Measurements from ENCODE around the gene CYP27A1.

Gene CYP27A1

GRCh38 chr2:218792433-218792832 is 10.5 kb downstream of the CYP27A1 start:
- no peak for DNase-seq (ENCODE audit: extremely low spot score)
- ChIA-PET POLR2A (no interaction called here), CTCF (no interaction called here)
- TF ChIP-seq CTCF (IDR thresholded peaks at IDR 0.05; ENCODE audit: control extremely low read depth, extremely low read depth, low read depth, missing control alignments): no peak

GRCh38 chr2:218796691-218797090 is 14.7 kb downstream of the CYP27A1 start:
- POLR2A ChIA-PET: no interaction called here
- CTCF ChIA-PET: interaction anchor here (1.0 to 1.3 kb wide), 2 partner anchors 21 to 22 kb away, joined by 3 read pairs; no protein-coding TSS in a partner anchor
- TF ChIP-seq CTCF (IDR thresholded peaks at IDR 0.05; ENCODE audit: control extremely low read depth, extremely low read depth, low read depth, missing control alignments): no peak
- DNase-seq (ENCODE audit: extremely low spot score): no peak

GRCh38 chr2:218798767-218799504 is 17.0 kb downstream of the CYP27A1 start:
- POLR2A ChIA-PET: no interaction called here
- DNase-seq (ENCODE audit: extremely low spot score): no peak
- no peak for TF ChIP-seq CTCF (IDR thresholded peaks at IDR 0.05; ENCODE audit: control extremely low read depth, extremely low read depth, low read depth, missing control alignments)
- CTCF ChIA-PET: no interaction called here

GRCh38 chr2:218799990-218800389 is 18.0 kb downstream of the CYP27A1 start:
- no peak for DNase-seq (ENCODE audit: extremely low spot score)
- POLR2A ChIA-PET: no interaction called here
- no peak for TF ChIP-seq CTCF (IDR thresholded peaks at IDR 0.05; ENCODE audit: control extremely low read depth, extremely low read depth, low read depth, missing control alignments)
- CTCF ChIA-PET: no interaction called here

GRCh38 chr2:218802386-218802994 is 20.5 kb downstream of the CYP27A1 start:
- CTCF ChIA-PET: no interaction called here
- TF ChIP-seq CTCF (IDR thresholded peaks at IDR 0.05; ENCODE audit: control extremely low read depth, extremely low read depth, low read depth, missing control alignments): no peak
- POLR2A ChIA-PET: no interaction called here
- DNase-seq (ENCODE audit: extremely low spot score): no peak

- DNase-seq (ENCODE audit: extremely low spot score): no peak
- no peak for TF ChIP-seq CTCF (IDR thresholded peaks at IDR 0.05; ENCODE audit: control extremely low read depth, extremely low read depth, low read depth, missing control alignments)
- POLR2A ChIA-PET: no interaction called here
- CTCF ChIA-PET: no interaction called here
Measured at GRCh38 chr2:218804817-218805216, 22.9 kb downstream of the CYP27A1 start.

Data from GM10248 (cell line).